Epithelial cell of prostate (primary cell): ENCODE results near the gene UBE2L3.
"Not testable (repeated sequence)": the region's sequence is repeated elsewhere in the genome, so short reads cannot be mapped to it uniquely, and the experiment has no call there.

Source experiments
- DNase-seq: peaks from one replicate; pipeline ENCODE4 v3.0.0-alpha.2; 2011; ENCODE audit warnings: low read depth, low spot score
- H3K27ac ChIP-seq: fragments of 450-650 bp; 2 replicates; pipeline ENCODE4 v1.5.1; 2017; ENCODE audit warnings: mild to moderate bottlenecking

UBE2L3 gene

DNA sequence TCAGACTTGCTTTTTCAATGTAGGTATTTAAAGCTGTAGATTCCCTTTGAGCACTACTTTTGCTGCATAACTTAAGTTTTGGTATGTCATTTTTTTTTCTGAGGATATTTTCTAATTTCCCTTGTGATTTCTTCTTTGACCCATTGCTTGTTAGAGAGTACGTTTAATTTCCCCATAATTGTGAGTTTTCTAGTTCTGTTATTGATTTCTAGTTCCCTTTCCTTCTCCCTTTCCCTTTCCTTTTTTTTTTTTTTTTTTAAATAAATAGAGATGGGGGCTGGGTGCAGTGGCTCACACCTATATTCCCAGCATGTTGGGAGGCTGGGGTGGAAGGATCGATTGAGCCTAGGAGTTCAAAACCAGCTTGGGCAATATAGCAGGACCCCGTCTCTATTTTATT, 30.8 kb downstream of the UBE2L3 start:
- H3K27ac ChIP-seq, result no peak overlapping the region

DNA sequence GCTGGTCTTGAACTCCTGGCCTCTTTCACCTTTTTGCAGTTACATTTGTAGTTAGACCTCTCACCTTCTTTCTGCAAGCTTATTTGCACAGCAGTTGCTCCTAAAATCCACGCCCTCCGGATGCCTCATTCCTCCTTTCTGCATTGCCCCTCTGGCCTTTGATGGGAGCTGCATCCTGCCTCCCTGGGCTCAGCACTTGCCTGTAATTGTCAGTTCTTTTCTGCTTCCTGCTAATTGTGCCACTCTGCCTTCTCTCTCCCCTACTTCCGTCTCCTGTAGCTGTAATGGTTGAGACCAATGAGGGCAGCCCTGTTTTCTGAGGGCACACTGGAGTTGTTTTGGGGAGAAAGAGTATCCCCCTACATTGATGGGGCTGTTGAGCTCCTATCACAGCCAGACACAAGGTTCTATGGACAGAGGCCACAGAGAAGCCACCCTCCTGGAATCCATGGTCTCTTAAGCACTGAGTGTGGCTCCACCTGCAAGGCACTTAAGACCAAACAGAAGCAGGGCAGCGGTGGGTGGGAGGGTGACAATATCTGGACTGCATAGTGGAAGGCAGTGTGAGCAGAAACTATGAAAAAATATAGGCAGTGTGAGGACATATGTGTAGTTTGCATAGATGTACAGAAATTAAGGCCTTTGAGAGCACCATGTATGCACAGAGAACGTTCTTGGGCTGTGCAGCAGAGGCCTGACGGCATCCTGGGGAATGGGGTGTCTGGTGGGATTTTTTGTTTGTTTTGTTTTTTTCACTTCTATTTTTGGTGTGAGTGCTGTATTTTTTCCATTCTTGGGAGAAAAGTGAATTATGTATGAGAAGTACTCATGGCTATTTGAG, 31.8 kb downstream of the UBE2L3 start:
- H3K27ac ChIP-seq, result no peak overlapping the region
- DNase-seq, result no peak

More for the DNA sequence above, 30.8 kb downstream of the UBE2L3 start:
- DNase-seq, result no peak

GRCh38 chr22:21602579-21602978, 35.1 kb downstream of the UBE2L3 start:
- H3K27ac ChIP-seq, result no peak overlapping the region
- DNase-seq, result no peak

DNA sequence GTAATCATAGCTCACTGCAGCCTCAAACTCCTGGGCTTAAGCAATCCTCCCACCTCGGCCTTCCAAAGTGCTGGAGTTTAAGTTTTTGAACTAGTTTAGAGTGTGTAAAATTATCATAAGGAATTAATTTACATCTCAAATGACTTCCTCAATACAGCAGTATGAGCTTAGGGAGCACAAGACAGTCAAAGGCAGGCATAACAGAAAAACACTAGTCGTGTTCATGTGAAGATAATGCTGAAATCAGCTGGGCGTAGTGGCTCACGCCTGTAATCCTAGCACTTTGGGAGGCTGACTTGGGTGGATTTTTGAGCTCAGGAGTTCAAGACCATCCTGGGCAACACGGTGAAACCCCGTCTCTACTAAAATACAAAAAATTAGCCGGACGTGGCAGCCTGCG, 36.5 kb downstream of the UBE2L3 start:
- no peak overlapping the region for H3K27ac ChIP-seq
- DNase-seq, result no peak

- no peak overlapping the region for H3K27ac ChIP-seq
- no peak for DNase-seq
These were observed 38.5 kb downstream of the UBE2L3 start for GRCh38 chr22:21605887-21606564.

DNA sequence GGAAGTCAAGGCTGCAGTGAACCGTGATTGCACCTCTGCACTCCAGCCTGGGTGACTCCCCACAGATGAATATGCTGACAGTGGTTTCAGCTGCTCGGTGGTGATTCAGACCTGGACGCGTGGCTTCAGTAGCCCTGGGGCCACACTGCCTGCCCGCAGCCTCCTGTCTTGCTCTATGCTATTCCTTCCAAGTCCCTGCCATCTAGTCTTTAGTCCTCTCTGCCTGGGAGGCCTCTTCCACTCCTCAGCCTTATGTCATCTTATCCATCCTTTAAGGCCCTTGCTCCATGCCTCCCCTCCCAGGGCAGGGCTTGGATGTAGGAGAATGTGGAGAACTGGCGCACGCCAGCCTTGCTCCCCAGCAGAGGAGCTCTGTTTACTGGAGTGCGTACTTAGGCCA, 39.3 kb downstream of the UBE2L3 start:
- no peak overlapping the region for H3K27ac ChIP-seq
- DNase-seq, result no peak

- not testable (repeated sequence) for H3K27ac ChIP-seq, DNase-seq
These were observed 42.1 kb downstream of the UBE2L3 start for GRCh38 chr22:21609556-21610157.

DNA sequence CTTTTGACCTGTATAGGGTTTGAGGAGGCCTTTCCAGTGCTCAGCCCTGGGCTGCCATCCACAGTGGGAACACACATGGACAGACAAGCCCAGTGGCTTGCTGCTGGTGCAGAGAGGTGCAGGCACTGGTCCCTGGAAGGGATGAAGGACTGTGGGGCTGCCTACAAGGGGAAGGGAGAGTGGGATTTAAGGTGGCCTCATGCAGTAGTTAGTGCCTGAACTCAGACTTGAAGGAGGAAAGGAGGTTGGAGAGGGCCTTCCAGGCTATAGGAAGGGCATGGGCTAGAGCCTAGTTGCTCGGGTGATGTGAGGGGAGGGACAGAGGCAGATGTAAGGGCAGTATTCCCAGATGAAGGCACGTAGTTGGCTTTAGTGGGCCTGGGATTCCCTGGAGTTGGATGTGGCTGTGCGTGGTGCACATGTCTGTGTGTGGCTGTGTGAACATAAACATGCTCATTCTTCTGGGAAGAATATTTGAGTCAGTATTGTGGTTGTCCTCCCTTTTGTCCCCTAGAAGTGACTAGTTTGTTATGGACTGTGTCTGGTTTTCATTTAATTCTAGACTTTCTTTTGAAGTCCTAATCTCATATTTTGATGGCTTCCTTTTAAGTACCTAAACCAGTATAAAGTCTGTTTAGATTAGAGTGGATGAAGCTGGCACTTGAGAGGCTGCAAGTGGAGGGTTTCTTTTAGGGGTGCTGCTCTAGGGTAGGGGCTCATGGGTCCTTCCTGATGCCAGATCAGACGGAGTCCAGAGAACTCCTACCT, 43.9 kb downstream of the UBE2L3 start:
- H3K27ac ChIP-seq, result no peak overlapping the region
- DNase-seq, result no peak

GRCh38 chr22:21612858-21613257, 45.3 kb downstream of the UBE2L3 start:
- no peak for DNase-seq
- no peak overlapping the region for H3K27ac ChIP-seq

DNA sequence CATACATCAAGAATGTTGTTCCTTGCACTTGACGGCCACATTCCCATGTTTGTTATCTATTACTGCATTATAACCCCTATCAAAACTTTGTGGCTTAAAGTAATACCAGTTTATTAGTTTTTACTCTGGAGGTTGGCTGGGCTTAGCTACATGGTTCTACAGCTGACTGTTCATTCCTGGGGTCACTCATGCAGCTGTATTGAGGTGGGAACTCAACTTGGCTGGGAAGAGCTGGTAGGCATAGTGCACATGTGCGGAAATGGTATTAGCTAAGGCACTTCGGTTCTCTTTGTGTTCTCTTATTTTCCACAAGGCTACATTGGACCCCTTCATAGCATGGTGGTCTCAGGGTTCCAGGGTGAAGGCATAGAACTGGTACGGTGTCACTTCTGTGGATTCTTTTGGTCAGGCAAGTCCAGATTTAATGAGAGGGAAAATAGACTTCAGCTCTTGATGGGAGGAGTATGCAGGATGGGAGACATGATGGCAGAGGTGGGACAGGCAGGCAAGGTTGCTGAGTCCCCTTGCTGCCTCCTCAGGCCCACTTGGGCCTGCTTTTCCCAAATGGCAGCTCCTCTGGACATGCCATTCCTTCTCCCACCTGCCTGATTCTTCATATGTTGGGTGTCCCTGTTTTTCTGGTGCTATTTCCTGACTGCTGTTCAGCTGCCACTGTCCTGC, 46.2 kb downstream of the UBE2L3 start:
- no peak for DNase-seq
- no peak overlapping the region for H3K27ac ChIP-seq

DNA sequence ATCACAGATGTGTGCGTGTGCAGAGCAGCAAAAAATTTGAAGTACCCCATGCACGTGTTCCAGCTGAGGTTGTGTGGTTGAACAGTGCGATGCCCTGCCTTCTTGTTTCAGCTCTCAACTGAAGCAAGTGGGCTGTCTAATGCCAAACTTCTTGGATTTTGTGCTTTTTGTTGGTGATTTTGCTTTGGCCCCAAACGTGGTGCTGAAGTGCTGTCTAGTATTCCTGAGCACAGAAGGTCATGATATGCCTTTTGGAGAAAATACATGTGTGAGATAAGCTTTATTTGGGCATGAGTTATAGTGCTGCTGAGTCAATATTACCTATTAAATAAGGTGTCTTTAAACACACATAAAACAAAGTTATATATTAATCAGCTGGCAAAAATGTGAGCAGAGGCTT, 48.2 kb downstream of the UBE2L3 start:
- no peak for DNase-seq
- no peak overlapping the region for H3K27ac ChIP-seq

GRCh38 chr22:21617337-21617736, 49.8 kb downstream of the UBE2L3 start:
- not testable (repeated sequence) for DNase-seq, H3K27ac ChIP-seq

DNA sequence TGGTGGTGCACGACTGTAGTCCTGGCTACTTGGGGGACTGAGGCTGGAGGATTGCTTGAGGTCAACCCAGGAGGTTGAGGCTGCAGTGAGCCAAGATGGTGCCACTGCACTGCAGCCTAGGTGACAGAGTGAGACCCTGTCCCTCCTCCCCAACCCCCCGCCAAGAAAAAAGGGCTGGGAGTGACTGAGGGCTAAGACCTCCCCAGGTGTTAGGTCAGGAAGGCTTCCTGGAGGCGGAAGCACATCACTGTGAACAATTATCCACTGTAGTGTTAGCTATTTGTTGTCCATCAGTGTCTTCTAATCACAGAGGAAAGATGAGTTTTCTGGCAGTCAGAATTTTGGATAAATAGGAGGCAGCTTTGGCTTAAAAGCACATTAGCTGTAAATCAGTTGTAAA, 53.5 kb downstream of the UBE2L3 start:
- DNase-seq, result no peak
- no peak overlapping the region for H3K27ac ChIP-seq

DNA sequence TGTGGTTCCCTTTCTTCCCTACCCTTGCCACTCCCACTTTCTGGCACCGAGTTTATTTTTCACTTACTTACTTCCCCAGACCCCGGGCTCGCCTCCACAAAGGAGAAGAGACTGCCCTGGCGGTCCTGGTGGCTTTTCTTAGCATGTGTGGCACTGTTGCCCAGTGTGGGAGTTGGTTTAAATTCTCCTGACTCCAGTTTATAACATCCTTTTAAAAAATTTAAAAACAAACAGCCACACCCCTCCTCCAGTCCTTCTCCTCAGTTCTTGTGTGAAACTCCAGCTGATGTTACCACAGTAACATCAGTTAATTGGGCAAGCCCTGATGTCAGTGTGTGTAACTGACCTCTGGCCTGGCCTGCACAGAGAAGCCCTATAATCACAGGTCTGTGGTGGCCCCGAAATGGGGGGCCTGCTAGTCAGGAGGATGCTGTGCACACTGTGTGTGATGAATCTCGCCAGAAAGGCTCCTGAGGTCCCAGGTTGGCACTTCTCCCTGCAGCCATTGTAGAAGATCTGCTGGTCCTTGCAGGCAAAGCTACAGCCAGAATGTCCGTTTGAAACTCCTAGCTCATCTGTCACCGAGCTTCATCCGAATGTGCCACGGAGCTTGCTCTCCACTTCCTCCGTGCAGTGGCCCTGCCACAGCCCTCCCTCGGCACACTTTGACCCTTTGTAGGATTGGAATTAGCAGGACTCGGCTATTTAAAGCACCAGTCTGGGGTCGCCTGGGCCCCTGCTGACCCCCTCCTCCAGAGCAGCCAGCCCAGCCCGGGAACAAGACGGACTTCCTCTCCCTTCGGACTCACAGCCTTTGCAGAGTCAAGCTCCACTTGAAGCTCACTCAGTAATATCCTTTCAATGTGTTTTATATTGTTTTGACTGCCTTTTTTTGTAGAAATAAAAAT, 54.8 kb downstream of the UBE2L3 start:
- DNase-seq, result no peak
- no peak overlapping the region for H3K27ac ChIP-seq

DNA sequence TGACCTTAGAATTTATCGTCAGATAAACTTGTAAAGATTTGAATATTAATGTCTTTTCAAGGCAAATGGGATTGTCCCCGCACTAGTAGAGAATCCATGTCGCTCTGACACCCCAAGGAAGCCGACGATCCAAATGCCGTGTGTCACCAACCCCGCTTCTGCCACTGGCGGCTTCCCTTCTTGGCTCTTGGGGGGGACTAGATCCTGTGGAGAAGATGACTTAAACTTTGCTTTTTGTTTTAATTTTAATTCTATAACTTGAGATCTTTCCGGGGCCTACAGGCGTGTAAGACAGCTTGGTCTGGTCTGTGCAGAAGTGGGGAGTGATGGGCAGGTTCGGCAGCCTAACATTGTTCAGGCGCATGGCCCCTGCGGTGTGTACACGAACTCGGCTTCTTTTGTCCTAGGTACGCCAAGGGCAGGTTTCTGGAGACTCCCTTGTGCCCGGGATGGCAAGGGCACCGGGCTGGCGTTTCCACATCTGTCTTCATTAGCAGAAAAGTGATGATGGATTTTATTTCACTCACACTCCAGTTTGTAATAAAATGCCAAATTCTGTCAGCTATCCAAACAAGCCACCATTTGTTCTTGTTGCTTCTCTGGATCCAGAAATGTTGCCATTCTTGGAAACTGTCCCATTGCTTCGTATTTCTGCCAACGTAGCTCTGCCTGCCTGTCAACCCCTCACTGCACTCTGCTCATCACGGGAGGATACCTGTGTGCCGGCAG, 55.6 kb downstream of the UBE2L3 start:
- DNase-seq, result no peak
- peak overlapping the region; percentile 10 for H3K27ac ChIP-seq

GRCh38 chr22:21623648-21623970, 56.1 kb downstream of the UBE2L3 start:
- H3K27ac ChIP-seq, result peak overlapping the region; percentile 10

DNA sequence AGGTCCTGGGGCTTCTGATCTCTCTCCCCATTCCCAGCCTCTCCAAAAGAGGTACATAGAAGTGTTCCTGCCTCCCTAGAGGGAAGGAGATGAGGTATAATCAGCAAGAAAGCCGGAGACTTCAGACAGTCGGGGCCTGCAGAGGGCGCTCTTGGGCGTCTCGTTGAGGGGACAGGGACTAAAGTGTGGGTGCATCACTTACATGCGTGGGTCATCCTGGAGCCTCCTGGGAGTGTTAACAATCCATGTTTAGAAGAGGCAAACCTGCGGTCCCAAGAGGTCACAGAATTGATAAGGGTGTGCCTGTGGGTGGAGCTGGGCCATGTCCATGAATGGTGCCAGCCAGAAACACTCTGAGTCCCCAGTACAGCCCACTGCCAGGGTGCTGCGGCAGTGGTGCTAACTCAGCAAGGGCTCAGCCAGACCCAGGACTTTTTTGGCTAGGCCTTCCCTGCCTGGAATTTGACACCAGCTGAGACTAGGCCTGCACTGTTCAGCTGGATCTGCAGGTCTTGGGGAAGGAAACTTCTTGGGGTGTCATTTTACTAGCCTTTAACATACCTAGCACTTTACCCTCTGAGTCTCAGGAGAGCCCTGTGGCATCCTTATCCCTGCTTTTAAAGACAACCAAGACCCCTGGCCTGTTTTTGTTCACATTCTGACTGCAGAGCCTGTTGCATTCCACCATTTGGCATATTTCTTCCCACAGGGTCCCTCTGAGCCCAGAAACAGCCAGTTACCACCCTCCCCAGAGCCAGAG, 56.8 kb downstream of the UBE2L3 start:
- H3K27ac ChIP-seq, result peak overlapping the region; percentile 10
- no peak for DNase-seq

More at GRCh38 chr22:21623648-21623970, 56.1 kb downstream of the UBE2L3 start:
- DNase-seq, result no peak
